HG02642 (cell line): ENCODE results near the gene ZFP2.
"Not testable (repeated sequence)": the region's sequence is repeated elsewhere in the genome, so short reads cannot be mapped to it uniquely, and the experiment has no call there.

Source experiments
- ATAC-seq: cut with Tn5 transposase; IDR thresholded peaks from one replicate; pipeline ENCODE4 v1.9.1; 2021; ENCODE audit warnings: mild to moderate bottlenecking; ENCODE audit not compliant: unreplicated experiment, poor library complexity

Gene ZFP2

DNA sequence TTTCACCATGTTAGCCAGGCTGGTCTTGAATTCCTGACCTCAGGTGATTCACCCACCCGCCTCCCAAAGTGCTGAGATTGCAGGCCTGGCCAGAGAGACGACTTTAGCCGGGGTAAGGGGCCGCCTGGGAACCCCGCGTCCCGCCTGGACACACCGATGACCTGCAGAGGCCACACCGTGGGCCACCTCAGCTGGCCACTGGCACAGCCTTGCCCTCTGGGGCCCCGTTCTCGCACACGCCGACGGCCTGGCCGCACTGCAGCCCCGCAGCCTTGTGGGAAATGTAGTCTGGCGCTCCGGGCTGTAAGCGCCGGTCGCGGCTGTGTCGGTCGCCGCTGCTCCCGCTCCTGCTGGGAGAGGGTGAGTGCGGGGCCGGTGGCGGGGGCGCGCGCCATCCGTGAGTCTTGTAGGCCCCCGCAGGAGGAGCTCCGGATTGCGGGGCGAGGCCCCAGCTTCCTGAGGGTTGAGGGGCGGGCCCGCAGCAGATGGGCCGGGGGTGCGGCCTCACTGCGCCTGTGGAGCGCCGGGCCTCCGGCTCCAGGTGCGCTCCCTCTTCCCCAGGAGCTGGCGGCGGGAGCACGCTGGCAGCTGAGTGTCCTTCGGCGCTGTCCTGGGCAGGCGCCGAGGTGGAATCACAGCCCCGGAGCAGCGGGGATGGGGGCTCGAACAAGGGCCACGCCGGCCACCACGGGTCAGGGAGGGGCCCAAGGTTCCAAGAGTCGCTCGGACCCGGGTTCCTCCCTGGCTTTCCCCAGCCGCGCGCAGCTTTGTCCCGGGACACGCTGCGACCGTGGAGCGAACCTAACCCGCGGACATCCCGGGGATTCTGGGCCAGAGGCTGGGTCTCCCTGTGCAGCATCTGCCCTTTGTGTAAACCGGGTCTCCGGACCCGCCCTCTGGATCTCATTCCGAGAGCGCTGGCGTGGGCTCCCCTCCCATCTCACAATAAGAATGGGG, at the start of gene ZFP2:
ZFP2 (plus strand) TSS at position 299 of the 957 bp plus-strand sequence. CDS start 35,401 bp downstream, outside the sequence.
- no peak for ATAC-seq

GRCh38 chr5:178849316-178849715, 46.4 kb upstream of the ZFP2 start:
- no peak for ATAC-seq

DNA sequence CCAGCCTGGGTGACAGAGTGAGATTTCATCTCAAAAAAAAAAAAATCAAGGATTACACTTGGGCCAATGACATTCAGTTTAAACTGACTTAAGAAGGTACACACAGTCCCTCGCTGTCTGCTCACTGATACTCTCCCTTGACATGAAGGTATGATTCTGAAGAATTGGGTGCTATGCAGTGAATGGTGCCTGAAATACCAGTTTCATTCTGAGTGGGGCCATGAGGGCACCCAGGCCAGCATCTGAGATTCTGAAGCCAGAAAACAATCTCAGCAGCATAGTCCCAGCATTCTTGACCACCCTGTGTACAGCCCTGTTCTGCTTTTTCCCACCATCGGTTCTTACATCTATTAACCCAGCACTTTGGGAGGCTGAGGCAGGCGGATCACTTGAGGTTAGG, 43.8 kb upstream of the ZFP2 start:
- ATAC-seq: no peak

GRCh38 chr5:178854284-178854683, 41.4 kb upstream of the ZFP2 start:
- no peak for ATAC-seq

GRCh38 chr5:178859625-178860521, 35.8 kb upstream of the ZFP2 start, which contains the start of gene ZNF354B:
Gene ZNF354B, plus strand, starts transcription at chr5:178859953. Its CDS starts 1,095 bp downstream, at chr5:178861048.
- ATAC-seq: peak; percentile 98

DNA sequence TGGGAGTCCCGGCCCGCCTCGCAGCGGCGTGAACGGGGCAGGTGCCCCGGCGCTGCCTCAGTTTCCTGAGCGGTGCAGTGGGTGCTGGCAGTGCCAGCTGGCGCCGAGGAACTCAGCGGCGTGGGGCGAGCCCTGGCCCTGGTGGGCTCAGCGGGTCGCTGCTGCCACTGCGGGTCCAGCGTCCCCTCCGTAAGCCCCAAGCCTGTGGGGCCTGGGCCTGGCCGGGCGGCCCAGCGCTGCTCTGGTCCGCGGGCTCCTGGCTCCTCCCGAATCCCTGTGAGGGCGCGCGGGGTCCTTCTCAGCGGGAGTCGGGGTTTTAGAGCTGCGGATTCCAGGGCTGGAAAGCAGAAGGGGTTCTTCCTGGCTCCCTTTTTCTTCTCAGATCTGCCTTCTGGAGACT, 35.1 kb upstream of the ZFP2 start:
- peak; percentile 1 for ATAC-seq

DNA sequence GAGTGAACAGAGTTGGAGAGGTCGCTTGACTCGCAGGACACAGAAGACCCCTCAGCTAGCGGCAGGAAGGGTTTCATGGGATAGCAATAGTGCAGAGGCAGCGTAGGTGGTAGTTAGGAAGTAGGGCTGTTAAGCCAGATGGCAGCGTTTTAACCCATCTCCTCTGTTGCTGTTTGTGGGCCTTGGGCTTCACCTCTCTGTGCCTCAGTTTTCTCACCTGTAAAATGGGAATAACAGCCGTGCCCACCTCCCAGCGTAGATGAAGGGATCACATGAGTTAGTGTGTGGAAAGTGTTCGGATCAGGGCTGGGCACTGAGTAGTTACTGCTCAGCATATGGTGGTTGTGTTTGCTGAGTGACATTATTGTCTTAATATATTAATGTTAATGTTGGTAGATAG, 34.1 kb upstream of the ZFP2 start:
- ATAC-seq: no peak

DNA sequence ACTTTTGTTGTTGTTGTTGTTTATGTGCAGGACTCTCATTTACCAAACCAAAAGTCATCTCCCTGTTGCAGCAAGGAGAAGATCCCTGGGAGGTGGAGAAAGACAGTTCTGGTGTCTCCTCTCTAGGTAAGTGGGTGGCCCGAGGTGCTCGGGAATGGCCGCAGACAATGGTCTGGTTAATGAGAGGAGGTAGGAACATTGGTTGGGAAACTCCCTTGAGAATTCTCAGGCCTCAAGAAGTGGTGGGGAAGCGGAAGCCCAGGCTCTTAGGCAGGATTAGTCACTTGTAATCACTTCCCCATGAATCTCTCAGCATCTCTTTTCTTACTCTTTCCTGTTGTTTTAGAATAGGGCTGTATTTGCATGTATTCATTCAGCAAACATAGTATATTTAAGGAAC, 28.8 kb upstream of the ZFP2 start:
- ATAC-seq: no peak

GRCh38 chr5:178869577-178869976, 26.1 kb upstream of the ZFP2 start:
- ATAC-seq: no peak

DNA sequence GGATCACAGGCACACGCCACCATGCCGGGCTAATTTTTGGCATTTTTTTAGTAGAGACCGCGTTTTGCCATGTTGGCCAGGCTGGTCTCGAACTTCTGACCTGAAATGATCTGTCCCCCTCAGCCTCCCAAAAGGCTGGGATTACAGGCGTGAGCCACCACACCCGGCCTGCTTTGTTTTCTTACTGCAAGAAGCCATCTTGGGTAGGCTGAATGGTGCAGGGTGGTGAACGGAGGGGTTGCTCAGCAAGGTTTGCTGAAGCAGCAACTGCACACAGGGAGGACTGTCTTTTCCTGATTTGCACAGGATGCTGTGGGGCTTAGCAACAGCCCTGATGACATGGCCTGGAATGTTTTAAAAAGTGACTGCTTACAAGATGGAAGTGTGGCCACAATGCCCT, 25.3 kb upstream of the ZFP2 start:
- ATAC-seq: no peak

DNA sequence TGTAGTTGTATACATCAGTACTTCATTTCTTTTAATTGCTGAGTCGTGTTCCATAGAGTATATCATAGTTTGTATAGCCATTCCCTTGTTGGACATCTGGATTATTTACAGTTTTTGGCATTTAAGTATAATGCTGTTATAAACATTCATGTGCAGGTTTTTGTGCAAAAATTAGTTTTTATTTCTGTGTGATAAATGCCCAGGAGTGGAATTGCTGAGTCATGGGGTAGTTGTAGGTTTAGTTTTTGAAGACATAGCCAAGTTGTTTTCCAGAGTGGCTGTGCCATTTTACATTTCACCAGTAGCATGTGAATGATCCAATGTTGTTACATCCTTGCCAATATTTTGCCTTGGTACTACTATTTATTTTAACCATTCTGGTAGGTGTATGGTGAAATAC, 23.4 kb upstream of the ZFP2 start:
- no peak for ATAC-seq

- ATAC-seq: not testable (repeated sequence)
Observed at GRCh38 chr5:178883115-178883694, 12.5 kb upstream of the ZFP2 start.

DNA sequence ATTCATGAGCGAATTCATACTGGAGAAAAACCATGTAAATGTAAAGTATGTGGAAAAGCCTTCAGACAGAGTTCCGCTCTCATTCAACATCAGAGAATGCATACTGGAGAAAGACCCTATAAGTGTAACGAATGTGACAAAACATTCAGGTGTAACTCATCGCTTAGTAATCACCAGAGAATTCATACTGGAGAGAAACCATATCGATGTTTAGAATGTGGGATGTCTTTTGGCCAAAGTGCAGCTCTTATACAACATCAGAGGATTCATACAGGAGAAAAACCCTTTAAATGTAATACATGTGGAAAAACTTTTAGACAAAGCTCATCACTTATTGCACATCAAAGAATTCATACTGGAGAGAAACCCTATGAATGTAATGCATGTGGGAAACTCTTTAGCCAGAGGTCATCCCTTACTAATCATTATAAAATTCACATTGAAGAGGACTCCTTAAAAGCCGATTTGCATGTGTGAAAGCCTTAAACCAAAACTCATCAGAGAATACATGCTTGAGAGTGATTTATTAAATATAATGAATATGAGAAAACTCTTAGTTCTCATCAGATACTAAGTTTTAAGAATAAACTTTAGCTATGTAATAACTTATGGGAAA, 11.8 kb upstream of the ZFP2 start:
- ATAC-seq: no peak

- no peak for ATAC-seq
Observed at GRCh38 chr5:178899289-178899688, 3.6 kb downstream of the ZFP2 start.

DNA sequence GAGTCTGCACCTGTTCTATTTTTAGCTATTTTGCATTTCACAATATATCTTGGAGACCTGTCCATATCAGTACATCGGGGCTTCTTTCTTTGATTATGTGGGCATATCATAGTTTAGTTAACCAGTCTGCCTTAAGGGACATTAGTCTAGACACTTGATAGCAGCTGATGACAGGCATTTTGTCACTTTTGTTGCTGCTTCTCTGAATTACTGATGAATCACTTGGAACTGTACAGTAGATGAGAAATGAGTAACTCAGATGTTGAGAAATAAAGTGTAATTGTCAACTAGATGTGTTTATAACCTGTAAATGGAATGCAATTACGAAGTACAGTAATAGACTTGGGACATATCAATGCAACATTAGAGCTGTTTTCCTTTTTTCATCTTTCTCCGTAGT, 7.1 kb downstream of the ZFP2 start:
- no peak for ATAC-seq

- no peak for ATAC-seq
Observed at GRCh38 chr5:178931846-178932760, 36.4 kb downstream of the ZFP2 start.

DNA sequence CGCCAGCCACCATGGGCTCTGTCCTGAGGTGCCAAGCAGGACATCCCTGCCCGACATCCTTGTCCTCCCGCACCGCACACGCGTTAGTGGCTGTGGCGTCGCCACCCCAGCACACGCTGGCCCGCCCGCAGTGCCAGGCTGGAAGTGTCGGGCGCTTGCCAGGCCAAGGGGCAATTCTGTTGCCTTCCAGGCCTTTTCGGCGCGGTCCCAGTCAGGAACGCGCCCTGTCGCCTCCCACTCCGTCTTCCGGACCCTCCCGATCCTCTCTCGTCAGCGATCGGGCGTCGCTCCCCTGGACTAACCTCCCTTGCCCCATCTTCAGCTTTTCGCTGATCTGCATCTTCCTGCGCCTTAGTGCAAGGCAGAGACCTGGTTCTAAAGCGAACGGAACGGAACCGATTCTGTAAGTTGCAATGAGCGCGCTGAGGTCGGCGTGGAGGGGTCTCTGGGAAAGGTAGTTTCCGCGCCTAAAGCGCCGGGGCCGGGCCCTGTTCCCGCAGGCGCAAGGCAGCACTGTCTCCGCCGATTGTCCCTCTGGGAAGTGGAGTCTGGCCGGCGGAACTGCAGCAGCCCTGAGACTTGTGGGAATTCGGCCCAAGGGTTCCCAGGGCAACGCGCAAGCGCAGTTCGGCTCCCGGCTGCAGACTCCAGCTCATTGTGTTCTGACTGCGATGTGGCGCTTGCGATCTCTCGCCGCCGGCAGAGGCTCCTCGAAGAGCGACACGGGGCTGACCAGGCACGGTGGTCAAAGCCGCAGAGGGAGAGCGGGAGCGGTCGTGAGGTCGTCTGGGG, 45.1 kb downstream of the ZFP2 start, which contains the start of gene ZNF454:
ZNF454 (plus strand) TSS at position 630 of the 792 bp plus-strand sequence. CDS start 1,594 bp downstream, outside the sequence.
- no peak for ATAC-seq

GRCh38 chr5:178941361-178941760, 45.6 kb downstream of the ZFP2 start:
- ATAC-seq: no peak
